ENCODE measurements around the gene PCGF1. TPM values are rescaled to one million over a fixed set of nuclear protein-coding genes. Genes with fewer than 3 reads are reported as not detected.

PCGF1 gene
- polyA plus RNA-seq, 1 experiment = 30.6 TPM

DNA sequence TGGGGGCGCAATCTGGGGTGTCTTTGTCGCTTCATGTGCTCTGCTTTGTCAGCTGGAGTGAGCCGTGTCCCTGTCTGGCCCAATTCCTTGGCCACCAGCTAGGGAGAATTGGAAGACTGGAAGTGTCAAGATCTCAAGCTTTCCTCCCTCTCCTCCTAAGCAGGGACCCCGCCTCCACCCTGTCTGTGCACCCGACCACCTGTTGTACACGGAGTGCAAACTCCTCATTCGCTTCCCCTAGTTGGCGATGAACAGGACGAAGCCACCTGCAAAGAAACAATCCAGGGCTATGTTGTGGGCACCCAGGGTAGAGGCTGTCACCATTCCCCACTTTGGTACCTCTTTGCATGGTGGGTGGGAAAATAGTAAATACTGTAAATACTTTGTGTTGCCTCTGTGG is 20.2 kb upstream of the PCGF1 start:
- ChIA-PET CTCF (interaction anchor here (1.7 kb wide), 1 partner anchor 35 kb away, joined by 3 read pairs; no protein-coding TSS in a partner anchor), POLR2A (no interaction called here)
- TF ChIP-seq, protein P1, sequence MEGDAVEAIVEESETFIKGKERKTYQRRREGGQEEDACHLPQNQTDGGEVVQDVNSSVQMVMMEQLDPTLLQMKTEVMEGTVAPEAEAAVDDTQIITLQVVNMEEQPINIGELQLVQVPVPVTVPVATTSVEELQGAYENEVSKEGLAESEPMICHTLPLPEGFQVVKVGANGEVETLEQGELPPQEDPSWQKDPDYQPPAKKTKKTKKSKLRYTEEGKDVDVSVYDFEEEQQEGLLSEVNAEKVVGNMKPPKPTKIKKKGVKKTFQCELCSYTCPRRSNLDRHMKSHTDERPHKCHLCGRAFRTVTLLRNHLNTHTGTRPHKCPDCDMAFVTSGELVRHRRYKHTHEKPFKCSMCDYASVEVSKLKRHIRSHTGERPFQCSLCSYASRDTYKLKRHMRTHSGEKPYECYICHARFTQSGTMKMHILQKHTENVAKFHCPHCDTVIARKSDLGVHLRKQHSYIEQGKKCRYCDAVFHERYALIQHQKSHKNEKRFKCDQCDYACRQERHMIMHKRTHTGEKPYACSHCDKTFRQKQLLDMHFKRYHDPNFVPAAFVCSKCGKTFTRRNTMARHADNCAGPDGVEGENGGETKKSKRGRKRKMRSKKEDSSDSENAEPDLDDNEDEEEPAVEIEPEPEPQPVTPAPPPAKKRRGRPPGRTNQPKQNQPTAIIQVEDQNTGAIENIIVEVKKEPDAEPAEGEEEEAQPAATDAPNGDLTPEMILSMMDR (IDR thresholded peaks at IDR 0.05; ENCODE audit: insufficient read depth, low read depth, low read length) = no peak
- Histone ChIP-seq H3K36me3 (ENCODE audit: control insufficient read depth, insufficient read depth, low read length) (peaks cover 18% of the 10 kb centered on the region), H3K4me3 (ENCODE audit: low read depth, low read length) (no peak overlapping the region), H3K27me3 (ENCODE audit: control insufficient read depth, insufficient read depth, low read length) (0 out of 2 replicates have a peak, but pooled peaks cover 2% of the 10 kb centered on the region)
- DNase-seq (ENCODE audit: low read depth) = no peak

DNA sequence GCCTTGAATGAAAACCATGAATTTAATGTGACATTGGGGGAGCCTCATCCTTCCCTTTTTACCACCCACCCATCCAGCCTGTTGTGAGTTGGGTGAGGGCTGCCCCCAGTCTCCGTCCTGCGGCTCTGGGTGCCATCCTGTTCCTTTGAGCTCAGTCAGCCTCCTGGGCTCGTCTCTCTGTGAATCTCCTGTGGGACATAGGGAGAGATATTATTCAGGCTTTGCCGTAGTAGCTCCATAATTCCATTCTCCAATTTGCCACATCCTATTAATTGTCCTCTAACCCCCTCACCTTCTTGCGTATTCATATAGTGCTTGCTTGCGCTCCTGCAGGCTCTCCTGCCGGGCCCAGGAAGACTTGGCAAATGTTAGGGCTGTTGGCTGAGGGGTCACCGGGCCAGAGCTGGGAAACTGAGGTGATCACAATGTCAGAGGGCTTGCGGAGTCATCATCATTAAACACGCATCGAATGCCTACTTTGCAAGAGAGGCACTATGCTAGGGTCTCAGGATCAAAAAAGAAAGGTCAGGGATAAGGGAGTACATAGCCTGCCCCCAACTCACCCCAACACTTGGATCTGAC is 19.2 kb upstream of the PCGF1 start:
- CTCF ChIA-PET = interaction anchor here (1.2 kb wide), 2 partner anchors 13 to 60 kb away, joined by 3 to 4 read pairs; no protein-coding TSS in a partner anchor
- H3K27me3 ChIP-seq (ENCODE audit: control insufficient read depth, insufficient read depth, low read length) = 0 out of 2 replicates have a peak, but pooled peaks cover 4% of the 10 kb centered on the region

DNA sequence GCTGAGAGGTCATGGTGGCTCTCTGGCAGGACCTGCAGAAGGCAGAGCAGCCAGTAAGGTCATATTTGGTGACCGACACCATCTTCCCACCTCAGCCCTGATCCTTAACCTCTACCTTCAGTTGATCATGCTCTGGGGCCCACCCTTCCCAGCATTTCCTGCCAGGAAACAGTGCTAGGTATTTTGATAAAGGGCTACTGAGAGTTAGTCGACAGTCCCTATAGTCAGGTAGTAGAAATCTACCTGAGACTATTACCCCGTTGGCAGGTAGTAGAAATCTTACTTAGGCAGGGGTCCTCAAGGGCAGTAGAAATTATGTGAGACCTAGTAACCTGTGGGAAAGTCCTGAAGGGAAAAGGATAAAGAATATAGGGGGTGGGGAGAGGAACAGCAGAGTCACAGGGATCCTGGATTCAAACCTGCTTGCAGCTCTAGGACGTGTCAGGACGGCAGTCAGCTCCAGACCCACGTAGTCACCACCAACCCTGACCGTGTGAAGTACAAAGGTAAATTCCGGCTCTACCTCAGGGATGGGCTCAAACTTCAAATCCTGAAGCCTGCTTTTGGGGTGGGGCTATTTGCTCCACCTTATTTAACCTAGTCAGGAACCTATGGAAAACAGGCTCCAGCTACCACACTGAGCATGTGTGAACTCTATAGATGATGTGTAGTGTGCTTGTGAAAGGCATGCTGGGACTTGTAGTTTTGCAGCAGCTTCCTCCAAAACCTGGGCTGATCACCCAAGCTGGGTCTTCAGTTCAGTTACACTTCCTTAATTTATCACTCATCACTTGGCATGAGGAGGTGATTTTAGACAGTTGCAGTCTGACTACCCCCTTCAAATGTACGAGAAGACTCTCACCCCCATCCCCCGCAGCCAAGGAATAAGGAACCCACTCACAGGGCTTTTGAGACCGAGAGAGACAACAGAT is 18.5 kb upstream of the PCGF1 start, which contains the start of gene DQX1:
Gene DQX1 (minus strand): TSS at position 515 of the 932 bp plus-strand sequence. CDS start 502 bp downstream, at position 13.
- POLR2A ChIA-PET = no interaction called here
- no peak within 1 kb of the TSS for H3K4me3 ChIP-seq (ENCODE audit: low read depth, low read length)
- no peak for DNase-seq (ENCODE audit: low read depth)
- 0 out of 2 replicates have a peak, but pooled peaks cover 4% of the 10 kb centered on the region for H3K27me3 ChIP-seq (ENCODE audit: control insufficient read depth, insufficient read depth, low read length)
- H3K36me3 ChIP-seq (ENCODE audit: control insufficient read depth, insufficient read depth, low read length) = peaks cover 18% of the 10 kb centered on the region
- TF ChIP-seq, protein P1 (IDR thresholded peaks at IDR 0.05; ENCODE audit: insufficient read depth, low read depth, low read length) = no peak
- CTCF ChIA-PET = interaction anchor here (1.2 kb wide), 2 partner anchors 13 to 61 kb away, joined by 3 to 4 read pairs; no protein-coding TSS in a partner anchor

More for the DNA sequence above, 19.2 kb upstream of the PCGF1 start:
- POLR2A ChIA-PET = no interaction called here
- Histone ChIP-seq H3K36me3 (ENCODE audit: control insufficient read depth, insufficient read depth, low read length) (peaks cover 18% of the 10 kb centered on the region), H3K4me3 (ENCODE audit: low read depth, low read length) (no peak overlapping the region)
- TF ChIP-seq, protein P1 (IDR thresholded peaks at IDR 0.05; ENCODE audit: insufficient read depth, low read depth, low read length) = no peak
- DNase-seq (ENCODE audit: low read depth) = no peak

DNA sequence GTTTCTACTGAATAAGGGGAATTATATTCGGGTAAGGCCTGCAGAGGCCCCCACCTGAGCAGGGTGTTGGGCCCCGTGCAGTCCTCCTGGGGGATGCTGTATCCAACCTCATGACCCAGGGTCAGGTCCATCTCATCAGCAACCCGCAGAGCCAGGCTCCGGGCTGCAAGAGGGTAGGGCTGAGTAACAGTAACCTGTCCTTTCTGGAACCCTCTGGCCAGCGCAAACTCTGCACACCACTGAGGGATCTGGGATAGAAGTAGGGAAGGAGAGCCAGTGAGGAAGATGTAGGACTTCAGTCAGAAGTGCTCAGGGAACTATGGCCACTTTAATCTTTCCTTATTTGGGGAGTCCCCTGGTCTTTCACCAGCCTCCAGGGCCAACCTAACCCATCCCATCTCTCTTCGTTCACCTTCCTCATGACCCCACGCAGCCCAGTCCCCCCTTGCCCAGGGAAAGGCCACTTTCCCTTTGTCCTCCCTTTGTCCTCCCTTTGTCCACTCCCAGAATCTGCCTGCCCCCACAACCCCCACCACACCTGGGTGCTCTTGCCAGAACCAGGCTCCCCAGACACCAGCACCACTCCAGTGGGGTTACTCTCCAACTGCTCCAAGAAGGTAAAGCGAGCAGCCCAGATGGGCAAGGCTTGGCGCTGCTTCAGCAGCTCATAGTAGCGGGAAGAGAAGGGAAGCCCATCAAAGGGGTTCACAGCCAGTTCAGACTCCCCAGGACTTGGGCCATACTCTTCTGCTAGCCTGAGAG is 17.6 kb upstream of the PCGF1 start:
- Histone ChIP-seq H3K36me3 (ENCODE audit: control insufficient read depth, insufficient read depth, low read length) (peaks cover 18% of the 10 kb centered on the region), H3K27me3 (ENCODE audit: control insufficient read depth, insufficient read depth, low read length) (peaks cover 9% of the 10 kb centered on the region), H3K4me3 (ENCODE audit: low read depth, low read length) (no peak overlapping the region)
- POLR2A ChIA-PET = no interaction called here
- TF ChIP-seq, protein P1 (IDR thresholded peaks at IDR 0.05; ENCODE audit: insufficient read depth, low read depth, low read length) = no peak
- no peak for DNase-seq (ENCODE audit: low read depth)
- CTCF ChIA-PET = interaction anchor here (1.2 kb wide), 1 partner anchor 62 kb away, joined by 4 read pairs; no protein-coding TSS in a partner anchor

Measured in BJ (cell line).